Measurements from ENCODE around the gene DDOST.

The DDOST gene

GRCh38 chr1:20640183-20640597 is 21.0 kb downstream of the DDOST start:
- no peaks in the 10 kb centered on the region for H3K27me3 ChIP-seq (ENCODE audit: insufficient read depth, low read length)
- peaks cover 8% of the 10 kb centered on the region; the same call in 1 of the 2 replicates for H3K36me3 ChIP-seq (ENCODE audit: insufficient read depth, low read length)
- H3K9me3 ChIP-seq (ENCODE audit: insufficient read depth, low read depth, low read length): no peaks in the 10 kb centered on the region
- no peak overlapping the region for H3K27ac ChIP-seq (ENCODE audit: low read depth, low read length)
- no peak overlapping the region for H3K4me3 ChIP-seq (ENCODE audit: low read length)
- 25% methylated on average over 6 of the region's 6 CpGs for WGBS
- H3K9ac ChIP-seq (ENCODE audit: low read depth, low read length): no peak overlapping the region
- peaks cover 3% of the 10 kb centered on the region; the same call in 1 of the 2 replicates for H3K4me1 ChIP-seq (ENCODE audit: insufficient read depth, low read length)

GRCh38 chr1:20636785-20637347 is 24.3 kb downstream of the DDOST start:
- Histone ChIP-seq H3K27me3 (ENCODE audit: insufficient read depth, low read length) (no peaks in the 10 kb centered on the region), H3K27ac (ENCODE audit: low read depth, low read length) (no peak overlapping the region), H3K4me3 (ENCODE audit: low read length) (no peak overlapping the region), H3K4me1 (ENCODE audit: insufficient read depth, low read length) (0 out of 2 replicates have a peak, but pooled peaks cover 4% of the 10 kb centered on the region), H3K9me3 (ENCODE audit: insufficient read depth, low read depth, low read length) (no peaks in the 10 kb centered on the region), H3K36me3 (ENCODE audit: insufficient read depth, low read length) (peaks cover 4% of the 10 kb centered on the region; the same call in 1 of the 2 replicates), H3K9ac (ENCODE audit: low read depth, low read length) (no peak overlapping the region)
- WGBS: 92% methylated on average over 8 of the region's 8 CpGs

- no peaks in the 10 kb centered on the region for H3K9me3 ChIP-seq (ENCODE audit: insufficient read depth, low read depth, low read length)
- H3K9ac ChIP-seq (ENCODE audit: low read depth, low read length): peak overlapping the region; percentile 62; the same call in 1 of the 2 replicates
- H3K36me3 ChIP-seq (ENCODE audit: insufficient read depth, low read length): peaks cover 4% of the 10 kb centered on the region; the same call in 1 of the 2 replicates
- 0 out of 2 replicates have a peak, but pooled peaks cover 4% of the 10 kb centered on the region for H3K4me1 ChIP-seq (ENCODE audit: insufficient read depth, low read length)
- H3K4me3 ChIP-seq (ENCODE audit: low read length): peak overlapping the region; percentile 61
- no peaks in the 10 kb centered on the region for H3K27me3 ChIP-seq (ENCODE audit: insufficient read depth, low read length)
- WGBS: 4% methylated on average over 4 of the region's 4 CpGs
- H3K27ac ChIP-seq (ENCODE audit: low read depth, low read length): peak overlapping the region; percentile 53; the same call in 1 of the 2 replicates
Measured at GRCh38 chr1:20634594-20635084, 26.5 kb downstream of the DDOST start.

- peak overlapping the region; percentile 53; the same call in 1 of the 2 replicates for H3K27ac ChIP-seq (ENCODE audit: low read depth, low read length)
- H3K36me3 ChIP-seq (ENCODE audit: insufficient read depth, low read length): peaks cover 4% of the 10 kb centered on the region; the same call in 1 of the 2 replicates
- peak overlapping the region; percentile 62 for H3K9ac ChIP-seq (ENCODE audit: low read depth, low read length)
- H3K4me3 ChIP-seq (ENCODE audit: low read length): peak overlapping the region; percentile 61
- WGBS: 2% methylated on average over 11 of the region's 11 CpGs
- no peaks in the 10 kb centered on the region for H3K27me3 ChIP-seq (ENCODE audit: insufficient read depth, low read length)
- 0 out of 2 replicates have a peak, but pooled peaks cover 4% of the 10 kb centered on the region for H3K4me1 ChIP-seq (ENCODE audit: insufficient read depth, low read length)
- H3K9me3 ChIP-seq (ENCODE audit: insufficient read depth, low read depth, low read length): peaks cover 3% of the 10 kb centered on the region; the same call in 1 of the 2 replicates
Measured at GRCh38 chr1:20634065-20634593, 27.0 kb downstream of the DDOST start.

- H3K9me3 ChIP-seq (ENCODE audit: insufficient read depth, low read depth, low read length): peaks cover 5% of the 10 kb centered on the region; the same call in 1 of the 2 replicates
- H3K27me3 ChIP-seq (ENCODE audit: insufficient read depth, low read length): no peaks in the 10 kb centered on the region
- H3K4me1 ChIP-seq (ENCODE audit: insufficient read depth, low read length): 0 out of 2 replicates have a peak, but pooled peaks cover 4% of the 10 kb centered on the region
- H3K9ac ChIP-seq (ENCODE audit: low read depth, low read length): peak within 1 kb of the TSS; percentile 62
- peak within 1 kb of the TSS; percentile 68; the same call in 1 of the 2 replicates for H3K27ac ChIP-seq (ENCODE audit: low read depth, low read length)
- peak within 1 kb of the TSS; percentile 61 for H3K4me3 ChIP-seq (ENCODE audit: low read length)
- 3% methylated on average over 93 of the region's 93 CpGs for WGBS
- H3K36me3 ChIP-seq (ENCODE audit: insufficient read depth, low read length): no peaks in the 10 kb centered on the region; the same call in 1 of the 2 replicates
Measured at GRCh38 chr1:20633190-20634064, 27.7 kb downstream of the DDOST start, which contains the start of gene PINK1. PINK1 (plus strand) TSS chr1:20633458; CDS start chr1:20633549, 91 bp downstream.

- Histone ChIP-seq H3K27me3 (ENCODE audit: insufficient read depth, low read length) (no peaks in the 10 kb centered on the region), H3K9ac (ENCODE audit: low read depth, low read length) (no peak overlapping the region), H3K4me1 (ENCODE audit: insufficient read depth, low read length) (0 out of 2 replicates have a peak, but pooled peaks cover 4% of the 10 kb centered on the region), H3K4me3 (ENCODE audit: low read length) (no peak overlapping the region), H3K27ac (ENCODE audit: low read depth, low read length) (no peak overlapping the region), H3K9me3 (ENCODE audit: insufficient read depth, low read depth, low read length) (peaks cover 14% of the 10 kb centered on the region; the same call in 1 of the 2 replicates), H3K36me3 (ENCODE audit: insufficient read depth, low read length) (no peaks in the 10 kb centered on the region)
- WGBS: 100% methylated on average over 2 of the region's 3 CpGs
Measured at GRCh38 chr1:20632386-20632785, 28.8 kb downstream of the DDOST start.

GRCh38 chr1:20630729-20631128 is 30.4 kb downstream of the DDOST start:
- Histone ChIP-seq H3K9ac (ENCODE audit: low read depth, low read length) (no peak overlapping the region), H3K4me3 (ENCODE audit: low read length) (no peak overlapping the region), H3K27me3 (ENCODE audit: insufficient read depth, low read length) (no peaks in the 10 kb centered on the region), H3K4me1 (ENCODE audit: insufficient read depth, low read length) (peaks cover 11% of the 10 kb centered on the region; the same call in 1 of the 2 replicates), H3K27ac (ENCODE audit: low read depth, low read length) (no peak overlapping the region), H3K9me3 (ENCODE audit: insufficient read depth, low read depth, low read length) (peaks cover 16% of the 10 kb centered on the region), H3K36me3 (ENCODE audit: insufficient read depth, low read length) (no peaks in the 10 kb centered on the region)
- WGBS: 85% methylated on average over 4 of the region's 4 CpGs

- peak overlapping the region; percentile 32; the same call in 1 of the 2 replicates for H3K27ac ChIP-seq (ENCODE audit: low read depth, low read length)
- WGBS: 82% methylated on average over 1 of the region's 1 CpG
- H3K9ac ChIP-seq (ENCODE audit: low read depth, low read length): no peak overlapping the region
- peaks cover 16% of the 10 kb centered on the region for H3K9me3 ChIP-seq (ENCODE audit: insufficient read depth, low read depth, low read length)
- no peak overlapping the region for H3K4me3 ChIP-seq (ENCODE audit: low read length)
- peaks cover 18% of the 10 kb centered on the region for H3K4me1 ChIP-seq (ENCODE audit: insufficient read depth, low read length)
- H3K27me3 ChIP-seq (ENCODE audit: insufficient read depth, low read length): no peaks in the 10 kb centered on the region
- H3K36me3 ChIP-seq (ENCODE audit: insufficient read depth, low read length): no peaks in the 10 kb centered on the region
Measured at GRCh38 chr1:20626524-20626923, 34.6 kb downstream of the DDOST start.

- no peak overlapping the region; the same call in 1 of the 2 replicates for H3K27ac ChIP-seq (ENCODE audit: low read depth, low read length)
- H3K4me3 ChIP-seq (ENCODE audit: low read length): no peak overlapping the region; the same call in 1 of the 2 replicates
- H3K9me3 ChIP-seq (ENCODE audit: insufficient read depth, low read depth, low read length): peaks cover 16% of the 10 kb centered on the region
- H3K36me3 ChIP-seq (ENCODE audit: insufficient read depth, low read length): no peaks in the 10 kb centered on the region
- H3K4me1 ChIP-seq (ENCODE audit: insufficient read depth, low read length): peaks cover 18% of the 10 kb centered on the region
- no peaks in the 10 kb centered on the region for H3K27me3 ChIP-seq (ENCODE audit: insufficient read depth, low read length)
- WGBS: 67% methylated on average over 1 of the region's 1 CpG
- H3K9ac ChIP-seq (ENCODE audit: low read depth, low read length): no peak overlapping the region
Measured at GRCh38 chr1:20626098-20626427, 35.1 kb downstream of the DDOST start.

GRCh38 chr1:20625176-20626097 is 35.7 kb downstream of the DDOST start:
- Histone ChIP-seq H3K36me3 (ENCODE audit: insufficient read depth, low read length) (no peaks in the 10 kb centered on the region), H3K9me3 (ENCODE audit: insufficient read depth, low read depth, low read length) (peaks cover 16% of the 10 kb centered on the region), H3K9ac (ENCODE audit: low read depth, low read length) (0 out of 2 replicates have a peak overlapping the region, but pooled peaks have one; percentile 42), H3K27me3 (ENCODE audit: insufficient read depth, low read length) (no peaks in the 10 kb centered on the region), H3K4me1 (ENCODE audit: insufficient read depth, low read length) (peaks cover 18% of the 10 kb centered on the region), H3K27ac (ENCODE audit: low read depth, low read length) (peak overlapping the region; percentile 90; the same call in 1 of the 2 replicates), H3K4me3 (ENCODE audit: low read length) (peak overlapping the region; percentile 23; the same call in 1 of the 2 replicates)
- 41% methylated on average over 3 of the region's 3 CpGs for WGBS
